HG03039 (cell line): ENCODE results near the gene HSCB.
A peak's percentile ranks its signal among the peaks of the same experiment; 100 is the strongest.
"Not testable (repeated sequence)": the region's sequence is repeated elsewhere in the genome, so short reads cannot be mapped to it uniquely, and the experiment has no call there.

Experiments
- ATAC-seq: cut with Tn5 transposase; IDR thresholded peaks from one replicate; pipeline ENCODE4 v1.9.1; 2021; ENCODE audit warnings: mild to moderate bottlenecking, moderate library complexity; ENCODE audit not compliant: unreplicated experiment

Gene HSCB

GRCh38 chr22:28738876-28739275, 3.0 kb upstream of the HSCB start:
- not testable (repeated sequence) for ATAC-seq

- no peak for ATAC-seq
Observed at GRCh38 chr22:28741200-28741784, 547 bp upstream of the HSCB start.

- no peak for ATAC-seq
Observed at GRCh38 chr22:28742562-28742962, 723 bp downstream of the HSCB start.

GRCh38 chr22:28743852-28744251, 2.0 kb downstream of the HSCB start:
- no peak for ATAC-seq

GRCh38 chr22:28750471-28750881, 8.6 kb downstream of the HSCB start:
- no peak for ATAC-seq

- not testable (repeated sequence) for ATAC-seq
Observed at GRCh38 chr22:28754512-28754911, 12.7 kb downstream of the HSCB start.

- no peak for ATAC-seq
Observed at GRCh38 chr22:28759861-28760560, 18.2 kb downstream of the HSCB start.

- no peak for ATAC-seq
Observed at GRCh38 chr22:28761449-28761755, 19.6 kb downstream of the HSCB start.

GRCh38 chr22:28762000-28762399, 20.2 kb downstream of the HSCB start:
- ATAC-seq, result not testable (repeated sequence)

- no peak for ATAC-seq
Observed at GRCh38 chr22:28766628-28767027, 24.8 kb downstream of the HSCB start.

- ATAC-seq, result no peak
Observed at GRCh38 chr22:28768701-28769393, 27.0 kb downstream of the HSCB start.

GRCh38 chr22:28769394-28770085, 27.7 kb downstream of the HSCB start:
- ATAC-seq, result no peak

- ATAC-seq, result no peak
Observed at GRCh38 chr22:28771195-28771791, 29.5 kb downstream of the HSCB start.

GRCh38 chr22:28772633-28773460, 31.0 kb downstream of the HSCB start, which contains the start of gene CCDC117:
TSS of gene CCDC117 (plus strand) at chr22:28772695. CDS start at chr22:28772850, 155 bp downstream.
- peak; percentile 82 for ATAC-seq

GRCh38 chr22:28773461-28773867, 31.6 kb downstream of the HSCB start:
- peak; percentile 21 for ATAC-seq

GRCh38 chr22:28774378-28774777, 32.5 kb downstream of the HSCB start:
- ATAC-seq, result no peak

GRCh38 chr22:28779833-28780232, 38.0 kb downstream of the HSCB start:
- ATAC-seq, result no peak

GRCh38 chr22:28780296-28780695, 38.5 kb downstream of the HSCB start:
- ATAC-seq, result no peak

GRCh38 chr22:28783786-28784671, 42.2 kb downstream of the HSCB start:
- ATAC-seq, result no peak
